H9 (cell line): ENCODE data around the gene PJA2. TPM values are rescaled to one million over a fixed set of nuclear protein-coding genes. Genes with fewer than 3 reads are reported as not detected.

Experiments
- DNase-seq: peaks from one replicate; pipeline ENCODE4 v3.0.0-alpha.2; 2017
- H2AFZ ChIP-seq: one replicate; pipeline ENCODE4 v1.6.1; 2013; ENCODE audit warnings: mild to moderate bottlenecking, low read length, control low read depth, moderate library complexity
- H2AK5ac ChIP-seq: 2 replicates; pipeline ENCODE4 v1.6.1; 2013; ENCODE audit warnings: low read length, control low read depth, mixed read lengths; ENCODE audit not compliant: insufficient read length
- H2BK120ac ChIP-seq: one replicate; pipeline ENCODE4 v1.6.1; 2013; ENCODE audit warnings: low read depth, mild to moderate bottlenecking, low read length, control low read depth, inconsistent platforms; ENCODE audit not compliant: poor library complexity, severe bottlenecking
- H2BK12ac ChIP-seq: 2 replicates; pipeline ENCODE4 v1.6.1; 2013; ENCODE audit warnings: low read length, control low read depth, mixed read lengths, low read depth; ENCODE audit not compliant: insufficient read length
- H2BK15ac ChIP-seq: 2 replicates; pipeline ENCODE4 v1.6.1; 2013; ENCODE audit warnings: low read depth, low read length, control low read depth
- H2BK20ac ChIP-seq: one replicate; pipeline ENCODE4 v1.6.1; 2013; ENCODE audit warnings: low read depth, mild to moderate bottlenecking, low read length, control low read depth, inconsistent platforms; ENCODE audit not compliant: poor library complexity, severe bottlenecking
- H2BK5ac ChIP-seq: 2 replicates; pipeline ENCODE4 v1.6.1; 2013; ENCODE audit warnings: low read length, control low read depth, mixed read lengths; ENCODE audit not compliant: insufficient read length
- H3K14ac ChIP-seq: 2 replicates; pipeline ENCODE4 v1.6.1; 2013; ENCODE audit warnings: low read length, control low read depth; ENCODE audit not compliant: insufficient read depth
- H3K18ac ChIP-seq: 2 replicates; pipeline ENCODE4 v1.6.1; 2013; ENCODE audit warnings: low read depth, mild to moderate bottlenecking, mixed read lengths, low read length, control low read depth; ENCODE audit not compliant: insufficient read length
- H3K23ac ChIP-seq: 2 replicates; pipeline ENCODE4 v1.6.1; 2013; ENCODE audit warnings: low read length, control low read depth, mixed read lengths, low read depth; ENCODE audit not compliant: insufficient read length
- H3K23me2 ChIP-seq: 2 replicates; pipeline ENCODE4 v1.6.1; 2013; ENCODE audit warnings: low read depth, mild to moderate bottlenecking, mixed read lengths, low read length, control low read depth; ENCODE audit not compliant: insufficient read length, poor library complexity, severe bottlenecking
- H3K27ac ChIP-seq: 2 replicates; pipeline ENCODE4 v1.5.1; 2013; ENCODE audit warnings: low read length, control low read depth, mixed read lengths, low read depth; ENCODE audit not compliant: insufficient read length
- H3K27me3 ChIP-seq: 2 replicates; pipeline ENCODE4 v1.6.1; 2013; ENCODE audit warnings: low read length, control low read depth, inconsistent platforms; ENCODE audit not compliant: insufficient read depth
- H3K4ac ChIP-seq: 2 replicates; pipeline ENCODE4 v1.6.1; 2013; ENCODE audit warnings: low read depth, mild to moderate bottlenecking, control low read depth, inconsistent platforms, low read length, moderate library complexity
- H3K4me1 ChIP-seq: 2 replicates; pipeline ENCODE4 v1.6.1; 2013; ENCODE audit warnings: low read length, control low read depth, inconsistent platforms; ENCODE audit not compliant: insufficient read depth
- H3K4me2 ChIP-seq: 2 replicates; pipeline ENCODE4 v1.6.1; 2013; ENCODE audit warnings: low read length, control low read depth, mixed read lengths; ENCODE audit not compliant: insufficient read length, insufficient read depth
- H3K56ac ChIP-seq: 2 replicates; pipeline ENCODE4 v1.6.1; 2013; ENCODE audit warnings: low read depth, mild to moderate bottlenecking, mixed read lengths, low read length, control low read depth; ENCODE audit not compliant: insufficient read length
- H3K79me1 ChIP-seq: 2 replicates; pipeline ENCODE4 v1.6.1; 2013; ENCODE audit warnings: low read depth, mild to moderate bottlenecking, moderate library complexity, low read length, control low read depth, inconsistent platforms; ENCODE audit not compliant: insufficient read depth, poor library complexity, severe bottlenecking
- H3K79me2 ChIP-seq: 2 replicates; pipeline ENCODE4 v1.6.1; 2013; ENCODE audit warnings: low read length, control low read depth, inconsistent platforms; ENCODE audit not compliant: insufficient read depth
- H3K9ac ChIP-seq: 2 replicates; pipeline ENCODE4 v1.6.1; 2013; ENCODE audit warnings: low read length, control low read depth, mixed read lengths; ENCODE audit not compliant: insufficient read length; ENCODE audit errors: extremely low read depth
- H3K9me3 ChIP-seq: one replicate; pipeline ENCODE4 v1.6.1; 2013; ENCODE audit warnings: low read depth, low read length, inconsistent platforms; ENCODE audit not compliant: control insufficient read depth
- H3T11ph ChIP-seq: one replicate; pipeline ENCODE4 v1.6.1; 2013; ENCODE audit warnings: mild to moderate bottlenecking, low read length, control low read depth, inconsistent platforms
- H4K20me1 ChIP-seq: one replicate; pipeline ENCODE4 v1.6.1; 2013; ENCODE audit not compliant: control insufficient read depth, insufficient read length, insufficient read depth
- H4K5ac ChIP-seq: 2 replicates; pipeline ENCODE4 v1.6.1; 2013; ENCODE audit warnings: low read depth, mild to moderate bottlenecking, mixed read lengths, low read length, control low read depth; ENCODE audit not compliant: insufficient read length
- H4K8ac ChIP-seq: replicated peaks from 2 replicates; pipeline ENCODE4 v1.6.1; 2013; ENCODE audit warnings: low read length, control low read depth, mixed read lengths, low read depth; ENCODE audit not compliant: insufficient read length
- H4K91ac ChIP-seq: 2 replicates; pipeline ENCODE4 v1.6.1; 2013; ENCODE audit warnings: low read depth, mild to moderate bottlenecking, moderate library complexity, mixed read lengths, low read length, control low read depth; ENCODE audit not compliant: insufficient read length
- H3K27ac Mint-ChIP-seq, 3 experiments: 2 replicates in 2 of 3; 3 replicates in 1 of 3; pipeline ENCODE4 v1.8.0; 2020 to 2021; ENCODE audit warnings: mixed read lengths in 3 of 3, mild to moderate bottlenecking in 1 of 3, moderate library complexity in 1 of 3
- H3K27me3 Mint-ChIP-seq: 2 replicates; pipeline ENCODE4 v1.8.0; 2021; ENCODE audit warnings: low read depth, mild to moderate bottlenecking, moderate library complexity, mixed read lengths
- H3K36me3 Mint-ChIP-seq, 3 experiments: 2 replicates in 2 of 3; 3 replicates in 1 of 3; pipeline ENCODE4 v1.8.0; 2020 to 2021; ENCODE audit warnings: low read depth in 3 of 3, mixed read lengths in 3 of 3; ENCODE audit not compliant: insufficient read depth in 1 of 3
- H3K4me1 Mint-ChIP-seq, 2 experiments: 2 replicates each; pipeline ENCODE4 v1.8.0; 2020; ENCODE audit warnings: mixed read lengths in 2 of 2
- H3K4me3 Mint-ChIP-seq, 2 experiments: 2 replicates in 1 of 2; 3 replicates in 1 of 2; pipeline ENCODE4 v1.8.0; 2020 to 2021; ENCODE audit warnings: mild to moderate bottlenecking in 2 of 2, mixed read lengths in 2 of 2, moderate library complexity in 1 of 2
- H3K9me3 Mint-ChIP-seq, 2 experiments: 2 replicates in 1 of 2; 3 replicates in 1 of 2; pipeline ENCODE4 v1.8.0; 2020; ENCODE audit warnings: mild to moderate bottlenecking in 2 of 2, mixed read lengths in 2 of 2, moderate library complexity in 1 of 2
- CTCF ChIP-seq: fragments of 200-600 bp; sonication (generic); conservative IDR thresholded peaks from 3 replicates; pipeline ENCODE4 v1.8.0; 2021; ENCODE audit warnings: antibody characterized with exemption, mild to moderate bottlenecking
- WGBS: extraction: QIAGEN DNeasy Blood & Tissue Kit; methylation state at CpG from one replicate; pipeline ENCODE4 v1.1.7; 2013; ENCODE audit warnings: missing lambda C conversion rate, low lambda C conversion rate, mixed read lengths; ENCODE audit not compliant: insufficient read length; ENCODE audit errors: extremely low coverage; 5-methylcytosine and 5-hydroxymethylcytosine counted together
- total RNA-seq: library from RNA; stranded (reverse); gene quantifications from 2 replicates; pipeline ENCODE4 v1.2.1, GENCODE V29; 2021

PJA2 gene
- total RNA-seq, 1 experiment from 2014 or later, result 41.5 TPM

GRCh38 chr5:109399092-109399759, 10.5 kb downstream of the PJA2 start:
- H3K4me3 Mint-ChIP-seq, result no peak overlapping the region
- no peaks in the 10 kb centered on the region for H3K9me3 Mint-ChIP-seq
- H3K56ac ChIP-seq, result no peak overlapping the region
- no peak overlapping the region for H2BK20ac ChIP-seq
- peak overlapping the region in 2 of 3 experiments; percentile 3 to 80; a peak in 3 of 7 replicates for H3K27ac Mint-ChIP-seq
- H4K20me1 ChIP-seq, result no peaks in the 10 kb centered on the region
- peaks cover 5% of the 10 kb centered on the region for H3K79me1 ChIP-seq
- no peak overlapping the region for H2BK15ac ChIP-seq
- H3K23me2 ChIP-seq, result no peaks in the 10 kb centered on the region
- peaks cover 0 to 4% (median 4%) of the 10 kb centered on the region in 3 experiments; a peak in 6 of 7 replicates for H3K36me3 Mint-ChIP-seq
- H2BK5ac ChIP-seq, result no peak overlapping the region
- DNase-seq, result no peak
- no peak overlapping the region for H3K14ac ChIP-seq
- no peak overlapping the region for H4K91ac ChIP-seq
- no peak overlapping the region for H3K18ac ChIP-seq
- H2AK5ac ChIP-seq, result no peak overlapping the region
- no peak overlapping the region for H2AFZ ChIP-seq
- no peaks in the 10 kb centered on the region for H3K27me3 ChIP-seq
- H3K79me2 ChIP-seq, result peaks cover 19% of the 10 kb centered on the region; the same call in 1 of the 2 replicates
- no peak overlapping the region for H3K9ac ChIP-seq
- no peaks in the 10 kb centered on the region for H3K4me1 ChIP-seq
- H2BK120ac ChIP-seq, result no peak overlapping the region
- H2BK12ac ChIP-seq, result no peak overlapping the region
- H3K4me1 Mint-ChIP-seq, result peaks cover 18% of the 10 kb centered on the region in 2 experiments
- no CpG with 5 or more reads among the region's 6 CpGs for WGBS
- no peak overlapping the region for H3K4ac ChIP-seq
- H3K27me3 Mint-ChIP-seq, result no peaks in the 10 kb centered on the region
- H3K27ac ChIP-seq, result no peak overlapping the region
- no peak overlapping the region for H3K23ac ChIP-seq
- H3K4me2 ChIP-seq, result no peak overlapping the region
- no peaks in the 10 kb centered on the region for H3K9me3 ChIP-seq
- no peak for TF ChIP-seq CTCF
- no peak overlapping the region for H4K5ac ChIP-seq
- H3T11ph ChIP-seq, result no peak overlapping the region
- H4K8ac ChIP-seq, result no peak overlapping the region
